Gastrocnemius medialis (tissue), 4 donors: Measurements from ENCODE around the gene COL5A2.

Source experiments
- CTCF ChIP-seq, 5 experiments: fragments of 450-650 bp in 3 of 5; fragments of 200-600 bp in 2 of 5; sonication (generic) in 2 of 5; IDR thresholded peaks in 4 of 5; conservative IDR thresholded peaks in 1 of 5; 1 replicate in 4 of 5; 2 replicates in 1 of 5; pipeline ENCODE4 v1.5.1; 2016 to 2019; ENCODE audit warnings: antibody characterized with exemption in 5 of 5, mild to moderate bottlenecking in 3 of 5, moderate library complexity in 3 of 5
- POLR2A ChIP-seq, 2 donors: fragments of 450-650 bp; IDR thresholded peaks; one replicate each; pipeline ENCODE4 v1.6.1; 2017; ENCODE audit warnings: antibody characterized with exemption in 2 of 2, mild to moderate bottlenecking in 2 of 2, moderate library complexity in 2 of 2

- no peak for TF ChIP-seq POLR2A (IDR thresholded peaks at IDR 0.05)
- no peak for TF ChIP-seq CTCF (IDR thresholded peaks at IDR 0.05 in 4 of 5, conservative IDR thresholded peaks at IDR 0.05 in 1 of 5)
Measured at GRCh38 chr2:189013671-189014448, 165.7 kb downstream of the COL5A2 start.
